Endothelial cell (in vitro differentiated cells): ENCODE results near the gene C10orf143. TPM values are rescaled to one million over a fixed set of nuclear protein-coding genes. Genes with fewer than 3 reads are reported as not detected.
A peak's percentile ranks its signal among the peaks of the same experiment; 100 is the strongest.
"Not testable (repeated sequence)": the region's sequence is repeated elsewhere in the genome, so short reads cannot be mapped to it uniquely, and the experiment has no call there.

Experiments used
- DNase-seq: peaks from one replicate; pipeline ENCODE4 v3.0.0; 2021; ENCODE audit warnings: low spot score
- H3K27ac Mint-ChIP-seq: one replicate; pipeline ENCODE4 v1.8.0; 2021; ENCODE audit warnings: mixed read lengths, inconsistent platforms; ENCODE audit not compliant: unreplicated experiment
- H3K27me3 Mint-ChIP-seq: one replicate; pipeline ENCODE4 v1.8.0; 2021; ENCODE audit warnings: mild to moderate bottlenecking, moderate library complexity, mixed read lengths, inconsistent platforms; ENCODE audit not compliant: unreplicated experiment
- H3K36me3 Mint-ChIP-seq: one replicate; pipeline ENCODE4 v1.8.0; 2021; ENCODE audit warnings: mild to moderate bottlenecking, low read depth, mixed read lengths, inconsistent platforms; ENCODE audit not compliant: unreplicated experiment
- H3K4me1 Mint-ChIP-seq: one replicate; pipeline ENCODE4 v1.8.0; 2021; ENCODE audit warnings: mild to moderate bottlenecking, mixed read lengths, inconsistent platforms; ENCODE audit not compliant: unreplicated experiment
- H3K4me3 Mint-ChIP-seq: one replicate; pipeline ENCODE4 v1.8.0; 2021; ENCODE audit warnings: mild to moderate bottlenecking, mixed read lengths, inconsistent platforms; ENCODE audit not compliant: unreplicated experiment
- H3K9me3 Mint-ChIP-seq: one replicate; pipeline ENCODE4 v1.8.0; 2021; ENCODE audit warnings: mixed read lengths, inconsistent platforms; ENCODE audit not compliant: unreplicated experiment
- total RNA-seq: library from RNA; stranded (reverse); fragmentation: NEBNext Ultra II Directional; extraction: Animal tissue kit (Norgen Biotek cat#: 25700); gene quantifications from one replicate; pipeline ENCODE4 v1.2.1, GENCODE V29; 2021; ENCODE audit not compliant: unreplicated experiment
- TF ChIP-seq, protein P1 (sequence below): fragments of 200-600 bp; sonication (generic); IDR thresholded peaks from one replicate; pipeline ENCODE4 v1.5.0; 2021; ENCODE audit warnings: antibody characterized with exemption; ENCODE audit not compliant: unreplicated experiment

C10orf143 gene
- total RNA-seq, 1 donor from 2014 or later, result 3.4 TPM

DNA sequence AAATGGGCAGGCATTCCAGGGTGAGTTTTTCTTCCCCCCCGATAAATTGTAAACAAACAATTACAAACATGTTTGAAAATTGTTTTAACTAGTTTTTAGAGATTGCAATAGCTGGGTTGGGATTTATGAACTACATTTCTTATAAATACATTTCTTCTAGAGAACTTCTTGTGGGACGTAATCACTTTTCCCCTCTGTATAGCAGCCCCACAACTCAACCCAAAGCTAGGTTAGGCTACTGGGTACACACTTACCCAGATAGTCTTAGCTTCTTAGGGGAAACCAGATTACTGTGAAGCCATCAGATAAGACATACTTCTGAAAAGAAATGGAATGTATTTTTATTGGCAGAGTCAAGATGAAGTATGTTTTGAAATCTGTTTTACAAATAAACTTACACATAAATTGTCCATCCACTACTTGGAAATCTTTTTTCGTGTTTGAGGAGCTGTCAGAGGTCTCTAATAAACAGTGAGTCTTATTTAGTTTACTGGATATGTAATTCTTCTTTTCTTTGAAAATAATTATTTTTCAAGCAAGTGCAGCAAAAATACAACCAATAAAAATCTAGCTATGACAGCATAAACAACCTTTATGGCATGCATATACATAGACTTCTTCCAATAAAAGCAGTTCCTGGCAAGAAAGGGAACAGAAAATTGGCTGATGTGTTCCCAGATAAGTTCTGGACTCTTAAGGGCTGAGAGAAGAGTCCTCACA is 17.6 kb upstream of the C10orf143 start:
- no peak overlapping the region for H3K4me3 Mint-ChIP-seq
- no peaks in the 10 kb centered on the region for H3K36me3 Mint-ChIP-seq

DNA sequence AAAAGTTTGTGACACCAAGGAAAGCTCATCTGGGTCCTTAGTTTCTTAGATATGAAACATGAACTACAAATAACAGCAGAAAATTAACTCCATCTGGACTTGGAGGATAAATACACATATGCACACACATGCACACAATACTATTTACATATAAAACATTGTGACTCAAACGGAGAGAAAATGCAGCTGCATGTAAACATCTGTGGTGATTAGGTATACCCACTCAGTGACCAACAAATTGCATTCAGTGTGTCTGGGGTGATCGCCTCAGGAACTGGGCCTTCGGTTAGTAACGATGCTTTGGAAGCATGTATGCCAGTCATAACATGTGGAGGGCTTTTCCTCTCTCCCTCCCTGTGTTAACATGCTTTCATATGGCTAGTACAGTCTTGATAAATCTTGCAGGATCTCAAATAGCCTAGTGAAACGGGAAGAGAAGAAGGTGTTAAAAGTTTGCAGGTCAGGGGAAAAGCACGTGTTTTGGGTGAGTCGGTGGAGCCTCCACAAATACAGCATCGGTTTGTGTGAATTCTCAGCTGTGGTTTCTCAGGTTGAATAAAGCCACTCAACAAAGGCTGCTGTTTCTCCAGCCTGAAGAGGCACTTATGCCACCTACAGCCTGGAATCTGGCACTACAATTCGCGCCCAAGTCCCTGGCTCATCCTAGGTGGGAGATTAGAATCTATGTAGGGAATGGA is 16.9 kb upstream of the C10orf143 start:
- no peaks in the 10 kb centered on the region for H3K9me3 Mint-ChIP-seq
- TF ChIP-seq, protein P1, sequence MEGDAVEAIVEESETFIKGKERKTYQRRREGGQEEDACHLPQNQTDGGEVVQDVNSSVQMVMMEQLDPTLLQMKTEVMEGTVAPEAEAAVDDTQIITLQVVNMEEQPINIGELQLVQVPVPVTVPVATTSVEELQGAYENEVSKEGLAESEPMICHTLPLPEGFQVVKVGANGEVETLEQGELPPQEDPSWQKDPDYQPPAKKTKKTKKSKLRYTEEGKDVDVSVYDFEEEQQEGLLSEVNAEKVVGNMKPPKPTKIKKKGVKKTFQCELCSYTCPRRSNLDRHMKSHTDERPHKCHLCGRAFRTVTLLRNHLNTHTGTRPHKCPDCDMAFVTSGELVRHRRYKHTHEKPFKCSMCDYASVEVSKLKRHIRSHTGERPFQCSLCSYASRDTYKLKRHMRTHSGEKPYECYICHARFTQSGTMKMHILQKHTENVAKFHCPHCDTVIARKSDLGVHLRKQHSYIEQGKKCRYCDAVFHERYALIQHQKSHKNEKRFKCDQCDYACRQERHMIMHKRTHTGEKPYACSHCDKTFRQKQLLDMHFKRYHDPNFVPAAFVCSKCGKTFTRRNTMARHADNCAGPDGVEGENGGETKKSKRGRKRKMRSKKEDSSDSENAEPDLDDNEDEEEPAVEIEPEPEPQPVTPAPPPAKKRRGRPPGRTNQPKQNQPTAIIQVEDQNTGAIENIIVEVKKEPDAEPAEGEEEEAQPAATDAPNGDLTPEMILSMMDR, result peak; percentile 52
- no peak overlapping the region for H3K27ac Mint-ChIP-seq
- peak; percentile 65 for DNase-seq
- no peaks in the 10 kb centered on the region for H3K4me1 Mint-ChIP-seq
- no peaks in the 10 kb centered on the region for H3K36me3 Mint-ChIP-seq
- no peak overlapping the region for H3K4me3 Mint-ChIP-seq
- H3K27me3 Mint-ChIP-seq, result no peaks in the 10 kb centered on the region

More for the DNA sequence above, 17.6 kb upstream of the C10orf143 start:
- H3K27me3 Mint-ChIP-seq, result no peaks in the 10 kb centered on the region
- TF ChIP-seq, protein P1, result no peak
- H3K4me1 Mint-ChIP-seq, result no peaks in the 10 kb centered on the region
- no peak for DNase-seq
- no peak overlapping the region for H3K27ac Mint-ChIP-seq
- no peaks in the 10 kb centered on the region for H3K9me3 Mint-ChIP-seq

DNA sequence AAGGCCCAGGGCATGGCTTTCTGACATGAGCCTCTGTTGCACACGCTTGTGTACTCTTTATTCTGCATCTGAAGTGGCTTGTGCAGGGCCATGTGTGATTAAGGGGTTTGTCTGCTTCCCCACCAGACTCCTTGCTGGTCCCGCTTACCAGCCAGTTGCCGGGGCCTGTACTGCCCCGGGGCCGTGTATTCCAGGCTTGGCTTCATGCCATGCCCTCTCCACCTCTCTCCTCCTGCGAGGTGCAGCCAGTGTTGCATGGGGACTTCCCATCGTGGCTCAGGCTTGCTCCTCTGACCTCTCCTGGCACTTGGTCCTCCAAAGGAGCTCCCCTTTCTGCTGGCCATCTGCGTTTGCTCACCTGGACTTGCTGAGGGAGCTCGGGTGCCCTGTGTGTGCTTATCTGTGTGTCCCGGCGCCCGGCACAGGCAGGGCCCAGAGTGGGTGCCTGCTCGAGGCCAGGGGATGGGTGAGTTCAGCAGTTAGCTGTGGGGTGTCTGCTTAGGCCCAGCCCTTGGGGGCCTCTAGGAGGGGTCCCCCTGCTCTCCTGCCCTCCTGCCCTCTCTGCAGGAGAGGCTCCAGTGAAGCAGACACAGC is 11.0 kb upstream of the C10orf143 start:
- Mint-ChIP-seq H3K9me3 (no peaks in the 10 kb centered on the region), H3K27ac (no peak overlapping the region), H3K36me3 (peaks cover 9% of the 10 kb centered on the region), H3K27me3 (no peaks in the 10 kb centered on the region), H3K4me1 (no peaks in the 10 kb centered on the region), H3K4me3 (no peak overlapping the region)
- no peak for DNase-seq
- TF ChIP-seq, protein P1, result no peak

DNA sequence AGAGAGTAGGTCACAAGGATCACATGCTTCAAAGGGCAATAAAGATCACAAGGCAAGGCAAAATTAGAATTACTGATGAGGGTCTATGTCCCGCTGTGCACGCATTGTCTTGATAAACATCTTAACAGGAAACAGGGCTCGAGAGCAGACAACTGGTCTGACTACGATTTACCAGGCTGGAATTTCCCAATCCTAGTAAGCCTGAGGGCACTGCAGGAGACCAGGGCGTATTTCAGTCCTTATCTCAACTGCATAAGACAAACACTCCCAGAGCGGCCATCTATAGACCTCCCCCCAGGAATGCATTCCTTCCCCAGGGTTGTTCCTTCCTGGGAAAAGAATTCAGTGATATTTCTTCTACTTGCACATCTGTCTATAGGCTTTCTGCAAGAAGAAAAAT is 6.9 kb upstream of the C10orf143 start:
- H3K4me1 Mint-ChIP-seq, H3K27me3 Mint-ChIP-seq, H3K27ac Mint-ChIP-seq, H3K9me3 Mint-ChIP-seq, DNase-seq, H3K36me3 Mint-ChIP-seq, H3K4me3 Mint-ChIP-seq: not testable (repeated sequence)

DNA sequence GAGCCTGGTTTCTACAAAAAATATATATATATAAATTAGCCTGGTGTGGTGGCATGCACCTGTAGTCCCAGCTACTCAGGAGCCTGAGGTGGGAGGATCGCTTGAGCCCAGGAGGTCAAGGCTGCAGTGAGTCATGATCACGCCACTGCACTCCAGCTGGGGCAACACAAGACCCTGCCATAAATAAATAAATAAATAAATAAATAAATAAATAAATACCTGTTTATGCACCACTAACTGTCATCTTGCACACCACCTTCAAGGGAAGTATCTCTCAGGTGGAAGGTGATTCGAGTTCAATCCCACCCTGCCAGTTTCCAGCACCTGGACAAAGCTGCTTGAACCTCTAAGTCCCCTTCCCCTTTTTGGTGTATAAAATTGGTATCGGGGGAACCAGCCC is 6.3 kb upstream of the C10orf143 start:
- H3K27me3 Mint-ChIP-seq, H3K36me3 Mint-ChIP-seq, H3K4me1 Mint-ChIP-seq, H3K4me3 Mint-ChIP-seq, DNase-seq, H3K9me3 Mint-ChIP-seq, H3K27ac Mint-ChIP-seq: not testable (repeated sequence)

DNA sequence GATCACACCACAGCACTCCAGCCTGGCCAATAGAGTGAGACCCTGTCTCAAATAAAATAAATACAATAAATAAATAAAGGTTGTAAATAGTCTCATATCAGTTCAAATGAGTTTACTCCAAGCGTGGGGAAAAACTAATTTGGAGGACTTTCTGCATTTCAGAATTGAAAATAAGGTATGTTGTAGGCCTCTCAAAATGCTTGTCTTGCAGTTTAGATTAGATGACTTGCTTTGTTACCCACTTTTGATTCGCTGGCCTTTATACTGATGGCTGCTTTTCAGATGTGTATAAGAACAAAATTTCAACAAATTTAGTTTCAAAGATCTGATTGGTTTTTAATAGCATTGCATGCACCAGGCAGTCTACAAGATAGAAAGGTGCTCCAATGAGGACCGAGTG is 2.2 kb upstream of the C10orf143 start:
- Mint-ChIP-seq H3K27ac (no peak overlapping the region), H3K4me3 (no peak overlapping the region), H3K4me1 (peaks cover 14% of the 10 kb centered on the region), H3K27me3 (peaks cover 8% of the 10 kb centered on the region), H3K36me3 (peaks cover 16% of the 10 kb centered on the region), H3K9me3 (peaks cover 3% of the 10 kb centered on the region)
- DNase-seq, result no peak
- TF ChIP-seq, protein P1, result no peak
